ENCODE measurements around the gene SIRT6. TPM values are rescaled to one million over a fixed set of nuclear protein-coding genes. Genes with fewer than 3 reads are reported as not detected.
A peak's percentile ranks its signal among the peaks of the same experiment; 100 is the strongest.
"Not testable (repeated sequence)": the region's sequence is repeated elsewhere in the genome, so short reads cannot be mapped to it uniquely, and the experiment has no call there.

The SIRT6 gene
- total RNA-seq (27.8 and 30.4 TPM in 2 replicates), polyA plus RNA-seq (82.2 and 93.7 TPM in 2 replicates), polyA minus RNA-seq (14.9 and 16.8 TPM in 2 replicates)
- 11.7 TPM for total RNA-seq (2013)

- Histone ChIP-seq H3K9ac (ENCODE audit: low read length) (peak within 1 kb of the TSS; percentile 98), H3K79me2 (ENCODE audit: control insufficient read depth, insufficient read depth, low read length) (peaks cover 15% of the 10 kb centered on the region), H3K4me1 (ENCODE audit: control insufficient read depth in 2 of 2, insufficient read depth in 2 of 2, low read length in 2 of 2) (peaks cover 20 to 32% of the 10 kb centered on the region in 2 donors), H4K20me1 (ENCODE audit: control insufficient read depth, insufficient read depth, low read length, poor library complexity, severe bottlenecking) (peaks cover 6% of the 10 kb centered on the region), H3K4me3 (ENCODE audit: control extremely low read depth in 1 of 5, extremely low read depth in 1 of 5, insufficient read depth in 1 of 5, low read depth in 2 of 5, low read length in 4 of 5) (peak within 1 kb of the TSS; percentile 65 to 91 (median 85)), H3K27ac (ENCODE audit: low read length in 2 of 2) (peak within 1 kb of the TSS; percentile 72 to 95), H2AFZ (ENCODE audit: insufficient read depth, low read depth, low read length, poor library complexity, severe bottlenecking) (peak within 1 kb of the TSS; percentile 96), H3K27me3 (replicated peaks in 1 of 4; ENCODE audit: control extremely low read depth in 1 of 4, control insufficient read depth in 3 of 4, insufficient read depth in 4 of 4, low read length in 3 of 4) (no peaks in the 10 kb centered on the region), H3K9me3 (ENCODE audit: control extremely low read depth in 1 of 3, control insufficient read depth in 2 of 3, insufficient read depth in 1 of 3, low read length in 2 of 3) (peaks cover 0 to under 1% (median 0%) of the 10 kb centered on the region in 3 donors), H3K4me2 (replicated peaks; ENCODE audit: low read depth, low read length, poor library complexity, severe bottlenecking) (peak within 1 kb of the TSS; percentile 97), H3K36me3 (replicated peaks in 1 of 2; ENCODE audit: control extremely low read depth in 1 of 2, control insufficient read depth in 1 of 2, extremely low read depth in 1 of 2, insufficient read depth in 2 of 2, low read length in 1 of 2) (peaks cover 1 to 10% of the 10 kb centered on the region in 2 experiments)
- peak within 1 kb of the TSS; percentile 98 for H3K27ac Mint-ChIP-seq
- under 1% methylated on average over 58 of the region's 58 CpGs for WGBS (ENCODE audit: insufficient coverage)
- CTCF ChIA-PET: no interaction called here
- H3K9me3 Mint-ChIP-seq (ENCODE audit: insufficient read depth): no peaks in the 10 kb centered on the region
- ATAC-seq (ENCODE audit: low read depth) (peak; percentile 83), DNase-seq (peak; percentile 97)
- H3K4me3 Mint-ChIP-seq: peak within 1 kb of the TSS; percentile 99
- intact Hi-C loops (cut with micrococcal nuclease): loop anchor here (1.0 to 5.0 kb wide), 6 partner anchors 9 to 419 kb away; partner anchors contain the start of genes DAPK3, MAP2K2, PIAS4 and ZBTB7A
- TF ChIP-seq CTCF (IDR thresholded peaks at IDR 0.05) (no peak), EZH2 (IDR thresholded peaks at IDR 0.05; ENCODE audit: borderline replicate concordance, insufficient read depth, low read depth, low read length, poor library complexity, severe bottlenecking) (no peak)
- peaks cover 37% of the 10 kb centered on the region for H3K4me1 Mint-ChIP-seq
- H3K27me3 Mint-ChIP-seq: peaks cover 6% of the 10 kb centered on the region
- POLR2A ChIA-PET: no interaction called here
Measured at GRCh38 chr19:4182084-4182810, at the start of gene SIRT6, which contains the start of gene ANKRD24. SIRT6 (minus strand) TSS chr19:4182563; CDS start chr19:4182539, 24 bp downstream. ANKRD24 (plus strand) TSS chr19:4182689; CDS start chr19:4186426, 3,737 bp downstream.

- POLR2A ChIA-PET: interaction anchor here (0.7 to 1.2 kb wide), 4 partner anchors 15 to 253 kb away, joined by 3 to 7 read pairs (median 4); partner anchors contain the start of gene YJU2
Measured at GRCh38 chr19:4232139-4232538, 49.8 kb upstream of the SIRT6 start.

GRCh38 chr19:4231521-4231920 is 49.2 kb upstream of the SIRT6 start:
- DNase-seq; H3K9me3 Mint-ChIP-seq (ENCODE audit: insufficient read depth): not testable (repeated sequence)

More at GRCh38 chr19:4232139-4232538, 49.8 kb upstream of the SIRT6 start:
- DNase-seq; H2AFZ ChIP-seq (ENCODE audit: insufficient read depth, low read depth, low read length, poor library complexity, severe bottlenecking); H3K9ac ChIP-seq (ENCODE audit: low read length); H3K36me3 ChIP-seq (replicated peaks in 1 of 2; ENCODE audit: control extremely low read depth in 1 of 2, control insufficient read depth in 1 of 2, extremely low read depth in 1 of 2, insufficient read depth in 2 of 2, low read length in 1 of 2); H4K20me1 ChIP-seq (ENCODE audit: control insufficient read depth, insufficient read depth, low read length, poor library complexity, severe bottlenecking); H3K79me2 ChIP-seq (ENCODE audit: control insufficient read depth, insufficient read depth, low read length); H3K4me3 ChIP-seq (ENCODE audit: control extremely low read depth in 1 of 5, extremely low read depth in 1 of 5, insufficient read depth in 1 of 5, low read depth in 2 of 5, low read length in 4 of 5); H3K4me3 Mint-ChIP-seq; ATAC-seq (ENCODE audit: low read depth); H3K9me3 ChIP-seq (ENCODE audit: control extremely low read depth in 1 of 3, control insufficient read depth in 2 of 3, insufficient read depth in 1 of 3, low read length in 2 of 3); H3K9me3 Mint-ChIP-seq (ENCODE audit: insufficient read depth); H3K27ac ChIP-seq (ENCODE audit: low read length in 2 of 2); H3K27me3 Mint-ChIP-seq; H3K4me1 Mint-ChIP-seq; H3K4me2 ChIP-seq (replicated peaks; ENCODE audit: low read depth, low read length, poor library complexity, severe bottlenecking); H3K27ac Mint-ChIP-seq; H3K27me3 ChIP-seq (replicated peaks in 1 of 4; ENCODE audit: control extremely low read depth in 1 of 4, control insufficient read depth in 3 of 4, insufficient read depth in 4 of 4, low read length in 3 of 4); intact Hi-C loops (cut with micrococcal nuclease): not testable (repeated sequence)
- H3K4me1 ChIP-seq (ENCODE audit: control insufficient read depth in 2 of 2, insufficient read depth in 2 of 2, low read length in 2 of 2): peaks cover 26 to 32% of the 10 kb centered on the region in 2 donors
- 100% methylated on average over 1 of the region's 5 CpGs for WGBS (ENCODE audit: insufficient coverage)
- CTCF ChIA-PET: interaction anchor here (0.7 to 2.0 kb wide), 7 partner anchors 8 to 660 kb away, joined by 3 to 7 read pairs (median 4); partner anchors contain the start of gene YJU2

More at GRCh38 chr19:4231521-4231920, 49.2 kb upstream of the SIRT6 start:
- H3K27ac ChIP-seq (ENCODE audit: low read length in 2 of 2); H3K4me1 Mint-ChIP-seq; H3K9me3 ChIP-seq (ENCODE audit: control extremely low read depth in 1 of 3, control insufficient read depth in 2 of 3, insufficient read depth in 1 of 3, low read length in 2 of 3); H3K36me3 ChIP-seq (replicated peaks in 1 of 2; ENCODE audit: control extremely low read depth in 1 of 2, control insufficient read depth in 1 of 2, extremely low read depth in 1 of 2, insufficient read depth in 2 of 2, low read length in 1 of 2); H3K27me3 ChIP-seq (replicated peaks in 1 of 4; ENCODE audit: control extremely low read depth in 1 of 4, control insufficient read depth in 3 of 4, insufficient read depth in 4 of 4, low read length in 3 of 4); H2AFZ ChIP-seq (ENCODE audit: insufficient read depth, low read depth, low read length, poor library complexity, severe bottlenecking); H3K4me3 ChIP-seq (ENCODE audit: control extremely low read depth in 1 of 5, extremely low read depth in 1 of 5, insufficient read depth in 1 of 5, low read depth in 2 of 5, low read length in 4 of 5); H3K4me2 ChIP-seq (replicated peaks; ENCODE audit: low read depth, low read length, poor library complexity, severe bottlenecking); H3K27me3 Mint-ChIP-seq; H3K9ac ChIP-seq (ENCODE audit: low read length); H4K20me1 ChIP-seq (ENCODE audit: control insufficient read depth, insufficient read depth, low read length, poor library complexity, severe bottlenecking); intact Hi-C loops (cut with micrococcal nuclease); ATAC-seq (ENCODE audit: low read depth); H3K4me3 Mint-ChIP-seq; H3K27ac Mint-ChIP-seq; H3K79me2 ChIP-seq (ENCODE audit: control insufficient read depth, insufficient read depth, low read length): not testable (repeated sequence)
- ChIA-PET CTCF (interaction anchor here (0.7 to 2.0 kb wide), 5 partner anchors 9 to 659 kb away, joined by 4 to 7 read pairs (median 4); partner anchors contain the start of gene YJU2), POLR2A (interaction anchor here (1.0 kb wide), 1 partner anchor 17 kb away, joined by 5 read pairs; no protein-coding TSS in a partner anchor)
- H3K4me1 ChIP-seq (ENCODE audit: control insufficient read depth in 2 of 2, insufficient read depth in 2 of 2, low read length in 2 of 2): peaks cover 26 to 32% of the 10 kb centered on the region in 2 donors
- WGBS (ENCODE audit: insufficient coverage): 95% methylated on average over 5 of the region's 6 CpGs
